Liver (tissue), 9 donors: ENCODE results near the gene TP53AIP1. TPM values are rescaled to one million over a fixed set of nuclear protein-coding genes. Genes with fewer than 3 reads are reported as not detected.
A peak's percentile ranks its signal among the peaks of the same experiment; 100 is the strongest.

Experiments
- DNase-seq: peaks from one replicate; pipeline ENCODE4 v3.0.0-alpha.2; 2017; ENCODE audit warnings: low spot score
- H3K27ac ChIP-seq, 2 donors: one replicate each; pipeline ENCODE4 v1.7.0; 2013; ENCODE audit warnings: inconsistent platforms in 2 of 2, low read length in 2 of 2, control low read depth in 1 of 2, low read depth in 1 of 2, mild to moderate bottlenecking in 1 of 2
- H3K27me3 ChIP-seq, 4 donors: one replicate each; pipeline versions ENCODE4 v1.6.1 to v1.7.0; 2013; ENCODE audit warnings: low read length in 3 of 4, inconsistent platforms in 1 of 4, mild to moderate bottlenecking in 1 of 4, moderate library complexity in 1 of 4; ENCODE audit not compliant: control insufficient read depth in 4 of 4, insufficient read depth in 4 of 4
- H3K36me3 ChIP-seq, 4 donors: one replicate each; pipeline versions ENCODE4 v1.6.1 to v1.7.0; 2013; ENCODE audit warnings: low read length in 3 of 4, mild to moderate bottlenecking in 3 of 4, low read depth in 1 of 4, moderate library complexity in 1 of 4; ENCODE audit not compliant: control insufficient read depth in 4 of 4, insufficient read depth in 3 of 4
- H3K4me1 ChIP-seq, 4 donors: one replicate each; pipeline versions ENCODE4 v1.6.1 to v1.7.0; 2013; ENCODE audit warnings: low read length in 3 of 4, mild to moderate bottlenecking in 3 of 4, moderate library complexity in 1 of 4; ENCODE audit not compliant: control insufficient read depth in 4 of 4, insufficient read depth in 4 of 4
- H3K4me3 ChIP-seq, 3 donors: one replicate each; pipeline versions ENCODE4 v1.6.1 to v1.7.0; 2013; ENCODE audit warnings: low read length in 3 of 3, control low read depth in 1 of 3, low read depth in 1 of 3, mild to moderate bottlenecking in 1 of 3
- H3K9ac ChIP-seq, 2 donors: one replicate each; pipeline ENCODE4 v1.7.0; 2013; ENCODE audit warnings: low read length in 2 of 2, mild to moderate bottlenecking in 2 of 2, moderate library complexity in 2 of 2, control low read depth in 1 of 2, low read depth in 1 of 2
- H3K9me3 ChIP-seq, 4 donors: one replicate each; pipeline versions ENCODE4 v1.6.1 to v1.7.0; 2013; ENCODE audit warnings: low read length in 3 of 4; ENCODE audit not compliant: control insufficient read depth in 4 of 4
- ATF3 ChIP-seq: IDR thresholded peaks from 2 replicates; pipeline ENCODE4 v1.6.1; 2016; ENCODE audit warnings: antibody characterized with exemption
- CTCF ChIP-seq: fragments of 150-350 bp; IDR thresholded peaks from 2 replicates; pipeline ENCODE4 v1.5.1; 2017; ENCODE audit warnings: improper control_type of control experiment, low read depth, low read length; ENCODE audit not compliant: missing input control
- EGR1 ChIP-seq, 2 donors: IDR thresholded peaks; 2 replicates each; pipeline ENCODE4 v1.6.1; 2016 to 2018; ENCODE audit warnings: antibody characterized with exemption in 2 of 2, low read depth in 2 of 2
- FOXA1 ChIP-seq: IDR thresholded peaks from 2 replicates; pipeline ENCODE4 v1.6.1; 2016; ENCODE audit warnings: antibody characterized with exemption
- GABPA ChIP-seq, 2 donors: IDR thresholded peaks in 1 of 2; conservative IDR thresholded peaks in 1 of 2; 2 replicates each; pipeline ENCODE4 v1.6.1; 2016; ENCODE audit warnings: antibody characterized with exemption in 2 of 2, mild to moderate bottlenecking in 1 of 2, moderate library complexity in 1 of 2
- HNF4A ChIP-seq, 2 donors: conservative IDR thresholded peaks; 2 replicates each; pipeline ENCODE4 v1.6.1; 2016; ENCODE audit warnings: antibody characterized with exemption in 2 of 2, mild to moderate bottlenecking in 2 of 2
- JUND ChIP-seq, 2 donors: IDR thresholded peaks; 2 replicates each; pipeline ENCODE4 v1.6.1; 2016; ENCODE audit warnings: antibody characterized with exemption in 2 of 2
- MAX ChIP-seq: IDR thresholded peaks from 2 replicates; pipeline ENCODE4 v1.6.1; 2016; ENCODE audit warnings: antibody characterized with exemption
- NR2F2 ChIP-seq: IDR thresholded peaks from 2 replicates; pipeline ENCODE4 v1.6.1; 2016; ENCODE audit warnings: antibody characterized with exemption
- RAD21 ChIP-seq, 2 donors: IDR thresholded peaks; 2 replicates each; pipeline ENCODE4 v1.6.1; 2016; ENCODE audit warnings: antibody characterized with exemption in 2 of 2, mild to moderate bottlenecking in 2 of 2
- RXRA ChIP-seq, 2 donors: IDR thresholded peaks; 2 replicates each; pipeline ENCODE4 v1.6.1; 2017 to 2018; ENCODE audit warnings: antibody characterized with exemption in 2 of 2, mild to moderate bottlenecking in 1 of 2
- SP1 ChIP-seq: IDR thresholded peaks from 2 replicates; pipeline ENCODE4 v1.6.1; 2018; ENCODE audit warnings: antibody characterized with exemption, mild to moderate bottlenecking
- TAF1 ChIP-seq: conservative IDR thresholded peaks from 2 replicates; pipeline ENCODE4 v1.6.1; 2016; ENCODE audit warnings: antibody characterized with exemption, mild to moderate bottlenecking
- ZBTB33 ChIP-seq: IDR thresholded peaks from 2 replicates; pipeline ENCODE4 v1.6.1; 2016; ENCODE audit warnings: antibody characterized with exemption
- WGBS: extraction: QIAGEN DNeasy Blood & Tissue Kit; methylation state at CpG from one replicate; pipeline ENCODE4 v1.1.7; 2013; 5-methylcytosine and 5-hydroxymethylcytosine counted together
- polyA plus RNA-seq, 2 donors: library from polyadenylated mRNA; stranded (reverse) in 1 of 2; unstranded in 1 of 2; fragments of 200-250 nt in 1 of 2; fragments of >200 nt in 1 of 2; fragmentation: Nextera tagmentation in 1 of 2; extraction: Ambion mirVana in 1 of 2; gene quantifications; one replicate each; pipeline versions ENCODE4 v1.2.1 to v1.2.3, GENCODE V29; 2013 to 2015
- total RNA-seq, 2 donors: library from RNA; depleted of rRNA; stranded (reverse); fragments of >200 nt; gene quantifications; one replicate each; pipeline ENCODE4 v1.2.3, GENCODE V29; 2014
- TF ChIP-seq, protein P1 (sequence below): IDR thresholded peaks from 2 replicates; pipeline ENCODE4 v1.6.1; 2016; ENCODE audit warnings: antibody characterized with exemption, mild to moderate bottlenecking
- donor health status: healthy.
- donor health status: healthy.
- donor health status: healthy.
- donor health status: healthy.
- donor health status: healthy.

TP53AIP1 gene
- total and polyA plus RNA-seq, 4 donors, result 0.08 TPM; not detected in 3

- no peak overlapping the region for H3K9ac ChIP-seq
- TF ChIP-seq ATF3, result no peak
- no peak for TF ChIP-seq ZBTB33
- no peak for TF ChIP-seq FOXA1
- no peak for TF ChIP-seq GABPA (IDR thresholded peaks at IDR 0.05 in 1 of 2, conservative IDR thresholded peaks at IDR 0.05 in 1 of 2)
- no peak for TF ChIP-seq NR2F2
- TF ChIP-seq EGR1 (IDR thresholded peaks at IDR 0.05; ENCODE audit: low read depth in 2 of 2), result no peak
- TF ChIP-seq RAD21 (IDR thresholded peaks at IDR 0.05), result no peak
- TF ChIP-seq CTCF, result no peak
- no peak for TF ChIP-seq JUND (IDR thresholded peaks at IDR 0.05)
- TF ChIP-seq TAF1, result no peak
- no peak for TF ChIP-seq SP1
- H3K4me1 ChIP-seq, result peaks cover 16 to 35% (median 20%) of the 10 kb centered on the region in 4 donors
- H3K4me3 ChIP-seq, result peak overlapping the region in 1 of 3 donors; percentile 54
- no peaks in the 10 kb centered on the region for H3K36me3 ChIP-seq
- no peak for DNase-seq
- WGBS, result 29% methylated on average over 9 of the region's 9 CpGs
- H3K27me3 ChIP-seq, result no peaks in the 10 kb centered on the region
- H3K27ac ChIP-seq, result no peak overlapping the region
- no peaks in the 10 kb centered on the region for H3K9me3 ChIP-seq
These were observed 52.5 kb downstream of the TP53AIP1 start for GRCh38 chr11:128890216-128890542.

GRCh38 chr11:128889657-128890213 is 52.9 kb downstream of the TP53AIP1 start:
- H3K4me3 ChIP-seq, result no peak overlapping the region
- DNase-seq, result no peak
- 91% methylated on average over 8 of the region's 8 CpGs for WGBS
- peaks cover 16 to 30% (median 17%) of the 10 kb centered on the region in 4 donors for H3K4me1 ChIP-seq
- H3K36me3 ChIP-seq, result no peaks in the 10 kb centered on the region
- H3K9me3 ChIP-seq, result no peaks in the 10 kb centered on the region
- no peaks in the 10 kb centered on the region for H3K27me3 ChIP-seq
- no peak for TF ChIP-seq MAX
- TF ChIP-seq NR2F2, result no peak
- TF ChIP-seq ATF3, result no peak
- TF ChIP-seq CTCF, result no peak
- no peak for TF ChIP-seq ZBTB33
- TF ChIP-seq TAF1, result no peak
- TF ChIP-seq RAD21 (IDR thresholded peaks at IDR 0.05), result no peak
- TF ChIP-seq FOXA1, result no peak
- TF ChIP-seq, protein P1, sequence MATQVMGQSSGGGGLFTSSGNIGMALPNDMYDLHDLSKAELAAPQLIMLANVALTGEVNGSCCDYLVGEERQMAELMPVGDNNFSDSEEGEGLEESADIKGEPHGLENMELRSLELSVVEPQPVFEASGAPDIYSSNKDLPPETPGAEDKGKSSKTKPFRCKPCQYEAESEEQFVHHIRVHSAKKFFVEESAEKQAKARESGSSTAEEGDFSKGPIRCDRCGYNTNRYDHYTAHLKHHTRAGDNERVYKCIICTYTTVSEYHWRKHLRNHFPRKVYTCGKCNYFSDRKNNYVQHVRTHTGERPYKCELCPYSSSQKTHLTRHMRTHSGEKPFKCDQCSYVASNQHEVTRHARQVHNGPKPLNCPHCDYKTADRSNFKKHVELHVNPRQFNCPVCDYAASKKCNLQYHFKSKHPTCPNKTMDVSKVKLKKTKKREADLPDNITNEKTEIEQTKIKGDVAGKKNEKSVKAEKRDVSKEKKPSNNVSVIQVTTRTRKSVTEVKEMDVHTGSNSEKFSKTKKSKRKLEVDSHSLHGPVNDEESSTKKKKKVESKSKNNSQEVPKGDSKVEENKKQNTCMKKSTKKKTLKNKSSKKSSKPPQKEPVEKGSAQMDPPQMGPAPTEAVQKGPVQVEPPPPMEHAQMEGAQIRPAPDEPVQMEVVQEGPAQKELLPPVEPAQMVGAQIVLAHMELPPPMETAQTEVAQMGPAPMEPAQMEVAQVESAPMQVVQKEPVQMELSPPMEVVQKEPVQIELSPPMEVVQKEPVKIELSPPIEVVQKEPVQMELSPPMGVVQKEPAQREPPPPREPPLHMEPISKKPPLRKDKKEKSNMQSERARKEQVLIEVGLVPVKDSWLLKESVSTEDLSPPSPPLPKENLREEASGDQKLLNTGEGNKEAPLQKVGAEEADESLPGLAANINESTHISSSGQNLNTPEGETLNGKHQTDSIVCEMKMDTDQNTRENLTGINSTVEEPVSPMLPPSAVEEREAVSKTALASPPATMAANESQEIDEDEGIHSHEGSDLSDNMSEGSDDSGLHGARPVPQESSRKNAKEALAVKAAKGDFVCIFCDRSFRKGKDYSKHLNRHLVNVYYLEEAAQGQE, result no peak
- TF ChIP-seq GABPA (IDR thresholded peaks at IDR 0.05 in 1 of 2, conservative IDR thresholded peaks at IDR 0.05 in 1 of 2), result no peak
- no peak for TF ChIP-seq JUND (IDR thresholded peaks at IDR 0.05)
- TF ChIP-seq RXRA (IDR thresholded peaks at IDR 0.05), result no peak
- TF ChIP-seq HNF4A (conservative IDR thresholded peaks at IDR 0.05), result no peak
- no peak overlapping the region for H3K9ac ChIP-seq
- no peak overlapping the region for H3K27ac ChIP-seq
